ENCODE data around the gene CHST11. TPM values are rescaled to one million over a fixed set of nuclear protein-coding genes. Genes with fewer than 3 reads are reported as not detected.

CHST11 gene
- total RNA-seq, 1 experiment from 2014 or later: 3.4 TPM

DNA sequence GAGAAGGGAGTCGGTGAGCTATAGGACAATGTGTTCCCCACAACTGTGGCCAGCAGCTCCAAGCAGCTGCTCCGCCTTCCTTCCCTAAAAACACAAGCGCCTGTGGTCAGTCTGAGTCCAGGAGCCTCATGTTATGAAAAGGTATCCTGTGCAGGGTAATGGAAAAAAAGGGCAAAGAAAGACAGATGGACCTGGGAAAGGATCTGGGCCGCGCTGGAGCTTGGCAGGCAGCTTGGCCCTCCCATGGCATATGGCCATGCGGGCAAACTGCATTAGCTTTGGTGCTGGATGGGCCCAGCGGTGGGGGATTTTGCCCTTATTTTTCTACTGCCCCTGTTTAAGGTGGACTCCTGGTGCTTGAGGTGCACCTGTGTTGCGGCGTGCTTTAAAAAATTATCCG, 23.7 kb upstream of the CHST11 start:
- DNase-seq (ENCODE audit: low spot score): no peak

GRCh38 chr12:104434129-104434528, 22.6 kb upstream of the CHST11 start:
- DNase-seq (ENCODE audit: low spot score): no peak

DNA sequence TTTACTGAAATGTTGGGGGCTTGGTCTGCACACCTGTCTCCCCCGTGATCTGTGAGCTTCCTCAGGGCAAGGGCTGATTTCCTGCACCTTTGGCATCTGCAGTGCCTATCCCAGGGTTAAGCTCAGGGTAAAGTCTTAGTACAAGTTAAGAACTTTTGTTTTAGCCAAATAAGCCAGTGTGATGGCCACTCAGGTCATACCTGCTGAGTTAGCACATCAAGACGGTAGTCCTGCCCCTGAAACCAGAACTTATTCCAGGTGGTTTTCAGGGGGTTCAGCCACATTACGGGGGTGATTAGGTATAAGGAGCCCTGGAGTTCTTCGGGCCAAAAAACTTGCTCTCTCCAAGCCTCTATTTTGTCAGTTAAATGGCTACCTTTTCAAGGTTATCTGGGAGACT, 21.6 kb upstream of the CHST11 start:
- DNase-seq (ENCODE audit: low spot score): no peak

GRCh38 chr12:104435765-104436164, 21.0 kb upstream of the CHST11 start:
- DNase-seq (ENCODE audit: low spot score): no peak

- no peak for DNase-seq (ENCODE audit: low spot score)
These were observed 20.0 kb upstream of the CHST11 start for GRCh38 chr12:104436790-104437189.

GRCh38 chr12:104438134-104438533, 18.6 kb upstream of the CHST11 start:
- no peak for DNase-seq (ENCODE audit: low spot score)

- no peak for DNase-seq (ENCODE audit: low spot score)
These were observed 17.6 kb upstream of the CHST11 start for GRCh38 chr12:104439137-104439536.

GRCh38 chr12:104443008-104443407, 13.7 kb upstream of the CHST11 start:
- DNase-seq (ENCODE audit: low spot score): no peak

- no peak for DNase-seq (ENCODE audit: low spot score)
These were observed 9.9 kb upstream of the CHST11 start for GRCh38 chr12:104446646-104447421.

DNA sequence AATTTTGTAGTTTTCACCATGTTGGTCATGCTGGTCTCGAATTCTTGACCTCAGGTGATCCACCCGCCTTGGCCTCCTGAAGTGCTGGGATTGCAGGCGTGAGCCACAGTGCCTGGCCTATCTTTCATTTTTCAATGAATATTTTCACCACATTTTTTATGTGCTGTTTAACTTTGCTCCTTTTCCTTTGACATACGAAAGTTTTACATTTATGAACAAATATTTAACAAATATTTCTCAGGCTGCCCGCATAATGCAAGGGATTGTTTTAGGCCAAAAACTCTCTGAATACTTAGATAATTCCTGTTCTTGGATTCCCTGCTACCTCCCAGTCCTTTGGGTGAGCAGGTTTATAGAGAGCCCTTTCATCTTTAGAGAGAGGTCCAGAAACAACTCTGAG, 8.7 kb upstream of the CHST11 start:
- DNase-seq (ENCODE audit: low spot score): no peak

DNA sequence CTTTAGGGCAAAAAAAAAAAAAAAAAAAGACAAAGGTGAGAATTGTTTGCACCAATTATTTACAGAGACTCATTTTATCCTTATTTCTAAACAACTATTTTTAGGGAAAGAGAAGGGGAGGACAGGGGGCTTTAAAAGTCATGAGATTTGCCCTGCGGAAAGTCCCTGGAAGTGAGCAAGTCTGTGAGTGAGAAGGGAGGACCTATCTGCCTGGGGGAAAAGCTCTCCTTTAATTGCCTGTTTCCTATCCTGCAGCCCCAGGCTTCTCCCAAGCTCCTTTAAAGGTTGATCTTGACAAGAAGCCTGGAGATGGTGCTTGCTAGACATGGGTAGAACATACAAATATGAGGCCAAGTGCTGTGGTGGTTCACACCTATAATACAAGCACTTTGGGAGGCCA, 8.3 kb upstream of the CHST11 start:
- DNase-seq (ENCODE audit: low spot score): no peak

- DNase-seq (ENCODE audit: low spot score): no peak
These were observed 6.0 kb upstream of the CHST11 start for GRCh38 chr12:104450700-104451099.

- DNase-seq (ENCODE audit: low spot score): no peak
These were observed 4.7 kb upstream of the CHST11 start for GRCh38 chr12:104452087-104452486.

DNA sequence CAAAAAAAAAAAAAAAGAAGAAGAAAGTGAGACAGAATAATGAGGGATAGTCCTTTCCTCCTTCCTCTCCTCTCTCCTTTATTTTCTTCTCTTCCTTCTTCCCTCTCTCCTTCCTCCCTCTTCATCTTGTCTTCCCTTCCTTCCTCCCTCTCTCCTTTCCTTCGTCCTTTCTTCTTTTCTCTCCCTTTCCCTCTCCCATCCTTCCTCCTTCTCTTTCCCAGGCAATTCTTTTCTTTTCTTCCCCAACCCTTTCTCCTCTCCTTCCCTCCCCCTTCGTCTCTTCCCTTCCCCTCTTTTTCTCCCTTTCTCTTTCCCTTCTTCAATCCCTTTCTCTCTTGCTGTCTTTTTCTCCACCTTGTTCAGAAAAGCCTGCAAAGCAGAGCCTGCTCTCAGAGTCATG, 3.6 kb upstream of the CHST11 start:
- no peak for DNase-seq (ENCODE audit: low spot score)

DNA sequence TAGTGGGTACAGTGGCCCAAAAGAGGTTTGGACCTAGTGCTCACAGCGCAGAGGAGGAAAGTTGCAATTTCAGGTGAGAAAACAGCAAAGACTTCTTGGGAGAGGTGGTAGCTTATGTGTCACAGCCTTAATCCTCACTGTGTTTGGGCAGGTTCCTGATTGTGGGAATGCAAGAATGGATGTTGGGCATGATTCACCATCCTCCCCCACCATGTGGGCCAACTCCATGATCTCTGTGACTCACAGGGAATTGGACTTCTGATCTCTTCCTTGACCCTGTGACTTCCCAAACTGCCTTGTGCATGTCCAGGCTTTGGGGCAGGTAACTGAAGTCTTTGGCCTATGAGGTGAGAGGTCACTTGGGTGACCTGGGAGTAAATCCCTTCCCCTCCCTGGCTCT, 1.8 kb upstream of the CHST11 start:
- peak; percentile 23 for DNase-seq (ENCODE audit: low spot score)

DNA sequence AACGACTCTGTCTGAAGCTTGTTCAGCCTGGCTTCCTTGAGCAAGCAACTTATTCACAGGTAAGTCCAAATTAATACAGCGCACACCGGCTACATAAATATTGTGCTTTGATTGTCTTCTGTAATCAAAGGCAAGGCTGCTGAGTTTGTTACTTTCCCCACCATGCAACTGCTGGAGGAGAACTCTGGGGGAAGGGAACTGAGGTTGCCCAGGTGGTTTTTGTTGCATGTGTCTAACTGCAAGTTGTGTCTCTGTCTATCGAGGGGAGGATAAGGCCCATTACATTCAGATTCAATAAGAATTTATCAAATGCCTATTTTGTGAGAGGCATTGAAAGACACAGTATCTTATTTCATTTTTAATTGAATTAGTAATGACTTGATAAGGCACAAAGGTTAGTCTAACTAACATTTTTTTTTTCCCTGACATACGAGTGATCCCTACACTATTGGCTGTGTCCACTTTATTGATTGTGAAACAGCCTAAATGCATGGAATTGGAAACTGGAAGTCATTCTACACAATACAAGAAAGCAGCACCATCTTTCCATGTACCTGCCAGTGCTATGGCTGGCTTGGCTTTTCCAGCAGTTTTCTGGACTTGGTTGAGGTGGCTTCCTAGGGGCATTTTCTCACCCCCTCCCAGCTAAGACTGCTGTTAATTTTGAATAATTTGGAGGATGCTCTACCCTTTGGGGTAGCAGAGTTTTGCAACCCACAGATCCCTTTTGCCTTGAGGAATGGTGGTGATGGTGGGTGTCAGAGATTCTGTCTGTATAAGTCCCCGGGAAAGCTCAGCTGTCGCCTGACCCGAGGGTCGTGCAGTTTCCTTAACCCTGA, 951 bp upstream of the CHST11 start:
- DNase-seq (ENCODE audit: low spot score): no peak

GRCh38 chr12:104456950-104457745, 400 bp downstream of the CHST11 start:
- DNase-seq (ENCODE audit: low spot score): peak; percentile 64

GRCh38 chr12:104457746-104458693, 1.3 kb downstream of the CHST11 start:
- no peak for DNase-seq (ENCODE audit: low spot score)

DNA sequence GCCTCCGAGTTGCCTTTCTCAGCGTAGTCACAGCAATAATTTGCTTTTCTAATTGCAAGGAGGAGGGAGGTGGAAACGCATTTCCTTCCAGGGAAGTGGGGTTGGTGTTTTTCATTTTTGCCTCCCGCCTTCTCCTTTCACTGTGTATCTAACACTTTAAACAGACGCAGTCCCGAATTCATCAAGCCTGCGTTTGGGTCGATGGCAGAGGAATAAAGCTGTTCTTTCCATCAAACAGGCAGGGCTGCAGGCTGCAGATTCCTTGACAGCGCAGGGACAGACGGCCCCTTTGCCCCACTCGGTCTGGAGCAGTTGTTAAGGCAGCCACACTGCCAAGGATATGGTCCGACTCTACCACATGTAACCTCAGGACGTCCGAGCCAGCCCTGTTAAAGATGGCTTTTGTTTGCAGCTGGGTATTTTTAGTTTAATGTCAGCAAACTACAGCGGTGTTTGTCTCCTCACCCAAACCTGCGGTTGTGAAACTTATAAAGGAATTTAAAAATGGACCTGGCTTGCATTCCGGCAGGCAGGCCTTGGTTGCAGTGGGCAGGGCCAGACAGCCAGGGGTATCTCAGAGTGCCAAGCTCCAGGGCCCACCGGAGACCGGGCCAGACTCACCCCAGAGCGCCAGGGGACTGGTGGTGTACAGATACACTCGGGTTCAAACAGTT, 2.1 kb downstream of the CHST11 start:
- DNase-seq (ENCODE audit: low spot score): no peak

GRCh38 chr12:104459368-104459909, 2.7 kb downstream of the CHST11 start:
- no peak for DNase-seq (ENCODE audit: low spot score)

All from H4 (cell line).